Measurements from ENCODE around the gene PADI3.

The PADI3 gene

DNA sequence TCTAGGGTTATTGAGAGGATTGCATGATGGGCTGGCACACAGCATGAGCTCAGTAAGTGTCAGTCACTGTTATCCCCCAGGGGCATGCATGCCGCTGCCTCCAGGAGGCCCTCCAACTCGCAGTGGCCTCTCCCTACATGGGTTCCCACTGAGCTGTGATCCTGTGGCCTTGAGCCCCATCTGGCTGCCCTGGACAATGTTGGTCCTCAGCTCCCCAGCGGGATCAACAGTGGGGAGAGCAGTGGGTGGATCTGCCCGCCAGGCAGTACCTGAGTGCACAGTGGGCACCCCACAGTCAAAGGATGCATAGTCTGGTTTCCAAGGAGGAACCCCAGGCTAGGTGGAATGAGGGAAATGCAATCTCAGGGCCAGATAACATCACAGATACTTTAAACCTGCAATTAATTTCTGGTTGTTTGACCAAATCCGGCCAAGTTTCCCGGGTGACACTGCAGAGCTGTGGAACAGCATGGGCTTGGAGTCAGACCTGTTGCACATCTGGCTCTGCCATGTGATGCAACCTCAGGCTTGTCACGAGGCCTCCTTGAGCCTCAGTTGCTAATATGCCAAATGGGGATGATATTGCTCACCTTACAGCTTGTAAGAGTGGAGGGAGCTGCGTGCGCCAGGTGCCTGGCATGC is 9.3 kb downstream of the PADI3 start:
- no peak for DNase-seq (ENCODE audit: low read depth in 1 of 2, low spot score in 1 of 2)
- no peak overlapping the region for H3K27ac ChIP-seq (replicated peaks)
- TF ChIP-seq, protein P1, sequence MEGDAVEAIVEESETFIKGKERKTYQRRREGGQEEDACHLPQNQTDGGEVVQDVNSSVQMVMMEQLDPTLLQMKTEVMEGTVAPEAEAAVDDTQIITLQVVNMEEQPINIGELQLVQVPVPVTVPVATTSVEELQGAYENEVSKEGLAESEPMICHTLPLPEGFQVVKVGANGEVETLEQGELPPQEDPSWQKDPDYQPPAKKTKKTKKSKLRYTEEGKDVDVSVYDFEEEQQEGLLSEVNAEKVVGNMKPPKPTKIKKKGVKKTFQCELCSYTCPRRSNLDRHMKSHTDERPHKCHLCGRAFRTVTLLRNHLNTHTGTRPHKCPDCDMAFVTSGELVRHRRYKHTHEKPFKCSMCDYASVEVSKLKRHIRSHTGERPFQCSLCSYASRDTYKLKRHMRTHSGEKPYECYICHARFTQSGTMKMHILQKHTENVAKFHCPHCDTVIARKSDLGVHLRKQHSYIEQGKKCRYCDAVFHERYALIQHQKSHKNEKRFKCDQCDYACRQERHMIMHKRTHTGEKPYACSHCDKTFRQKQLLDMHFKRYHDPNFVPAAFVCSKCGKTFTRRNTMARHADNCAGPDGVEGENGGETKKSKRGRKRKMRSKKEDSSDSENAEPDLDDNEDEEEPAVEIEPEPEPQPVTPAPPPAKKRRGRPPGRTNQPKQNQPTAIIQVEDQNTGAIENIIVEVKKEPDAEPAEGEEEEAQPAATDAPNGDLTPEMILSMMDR (IDR thresholded peaks at IDR 0.05; ENCODE audit: insufficient read depth, low read length) = no peak
- TF ChIP-seq, protein P2, sequence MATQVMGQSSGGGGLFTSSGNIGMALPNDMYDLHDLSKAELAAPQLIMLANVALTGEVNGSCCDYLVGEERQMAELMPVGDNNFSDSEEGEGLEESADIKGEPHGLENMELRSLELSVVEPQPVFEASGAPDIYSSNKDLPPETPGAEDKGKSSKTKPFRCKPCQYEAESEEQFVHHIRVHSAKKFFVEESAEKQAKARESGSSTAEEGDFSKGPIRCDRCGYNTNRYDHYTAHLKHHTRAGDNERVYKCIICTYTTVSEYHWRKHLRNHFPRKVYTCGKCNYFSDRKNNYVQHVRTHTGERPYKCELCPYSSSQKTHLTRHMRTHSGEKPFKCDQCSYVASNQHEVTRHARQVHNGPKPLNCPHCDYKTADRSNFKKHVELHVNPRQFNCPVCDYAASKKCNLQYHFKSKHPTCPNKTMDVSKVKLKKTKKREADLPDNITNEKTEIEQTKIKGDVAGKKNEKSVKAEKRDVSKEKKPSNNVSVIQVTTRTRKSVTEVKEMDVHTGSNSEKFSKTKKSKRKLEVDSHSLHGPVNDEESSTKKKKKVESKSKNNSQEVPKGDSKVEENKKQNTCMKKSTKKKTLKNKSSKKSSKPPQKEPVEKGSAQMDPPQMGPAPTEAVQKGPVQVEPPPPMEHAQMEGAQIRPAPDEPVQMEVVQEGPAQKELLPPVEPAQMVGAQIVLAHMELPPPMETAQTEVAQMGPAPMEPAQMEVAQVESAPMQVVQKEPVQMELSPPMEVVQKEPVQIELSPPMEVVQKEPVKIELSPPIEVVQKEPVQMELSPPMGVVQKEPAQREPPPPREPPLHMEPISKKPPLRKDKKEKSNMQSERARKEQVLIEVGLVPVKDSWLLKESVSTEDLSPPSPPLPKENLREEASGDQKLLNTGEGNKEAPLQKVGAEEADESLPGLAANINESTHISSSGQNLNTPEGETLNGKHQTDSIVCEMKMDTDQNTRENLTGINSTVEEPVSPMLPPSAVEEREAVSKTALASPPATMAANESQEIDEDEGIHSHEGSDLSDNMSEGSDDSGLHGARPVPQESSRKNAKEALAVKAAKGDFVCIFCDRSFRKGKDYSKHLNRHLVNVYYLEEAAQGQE (IDR thresholded peaks at IDR 0.05; ENCODE audit: insufficient replicate concordance, low read depth) = no peak
- TF ChIP-seq SPI1 (IDR thresholded peaks at IDR 0.05; ENCODE audit: borderline replicate concordance, low read depth) (no peak), GABPA (IDR thresholded peaks at IDR 0.05; ENCODE audit: low read depth) (no peak), POLR2AphosphoS5 (IDR thresholded peaks at IDR 0.05; ENCODE audit: low read depth) (no peak)
- no peaks in the 10 kb centered on the region for H3K27me3 ChIP-seq (ENCODE audit: insufficient read depth, poor library complexity, severe bottlenecking)
- H3K4me3 ChIP-seq (replicated peaks; ENCODE audit: insufficient read depth, low read length) = no peak overlapping the region

DNA sequence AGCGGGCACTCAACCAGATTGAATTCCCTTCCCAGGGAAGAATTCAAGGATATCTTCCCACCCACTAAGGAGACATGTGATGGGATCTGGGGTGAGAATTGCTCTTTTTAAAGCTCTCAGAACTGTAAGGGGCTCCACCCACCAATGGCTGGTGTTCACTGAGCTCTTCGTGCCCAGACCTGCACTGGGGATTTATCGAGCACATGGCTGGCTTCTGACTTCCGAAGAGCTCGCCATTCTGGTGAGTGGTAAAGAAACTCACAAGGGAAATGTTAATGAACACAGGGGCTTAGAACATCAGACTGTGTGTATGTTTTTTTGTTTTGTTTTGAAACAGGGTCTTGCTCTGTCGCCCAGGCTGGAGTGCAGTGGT is 9.8 kb downstream of the PADI3 start:
- Histone ChIP-seq H3K4me3 (replicated peaks; ENCODE audit: insufficient read depth, low read length) (no peak overlapping the region), H3K27me3 (ENCODE audit: insufficient read depth, poor library complexity, severe bottlenecking) (no peaks in the 10 kb centered on the region), H3K27ac (replicated peaks) (no peak overlapping the region)
- TF ChIP-seq GABPA (IDR thresholded peaks at IDR 0.05; ENCODE audit: low read depth) (no peak), POLR2AphosphoS5 (IDR thresholded peaks at IDR 0.05; ENCODE audit: low read depth) (no peak), SPI1 (IDR thresholded peaks at IDR 0.05; ENCODE audit: borderline replicate concordance, low read depth) (no peak)
- TF ChIP-seq, protein P2 (IDR thresholded peaks at IDR 0.05; ENCODE audit: insufficient replicate concordance, low read depth) = no peak
- TF ChIP-seq, protein P1 (IDR thresholded peaks at IDR 0.05; ENCODE audit: insufficient read depth, low read length) = no peak
- no peak for DNase-seq (ENCODE audit: low read depth in 1 of 2, low spot score in 1 of 2)

DNA sequence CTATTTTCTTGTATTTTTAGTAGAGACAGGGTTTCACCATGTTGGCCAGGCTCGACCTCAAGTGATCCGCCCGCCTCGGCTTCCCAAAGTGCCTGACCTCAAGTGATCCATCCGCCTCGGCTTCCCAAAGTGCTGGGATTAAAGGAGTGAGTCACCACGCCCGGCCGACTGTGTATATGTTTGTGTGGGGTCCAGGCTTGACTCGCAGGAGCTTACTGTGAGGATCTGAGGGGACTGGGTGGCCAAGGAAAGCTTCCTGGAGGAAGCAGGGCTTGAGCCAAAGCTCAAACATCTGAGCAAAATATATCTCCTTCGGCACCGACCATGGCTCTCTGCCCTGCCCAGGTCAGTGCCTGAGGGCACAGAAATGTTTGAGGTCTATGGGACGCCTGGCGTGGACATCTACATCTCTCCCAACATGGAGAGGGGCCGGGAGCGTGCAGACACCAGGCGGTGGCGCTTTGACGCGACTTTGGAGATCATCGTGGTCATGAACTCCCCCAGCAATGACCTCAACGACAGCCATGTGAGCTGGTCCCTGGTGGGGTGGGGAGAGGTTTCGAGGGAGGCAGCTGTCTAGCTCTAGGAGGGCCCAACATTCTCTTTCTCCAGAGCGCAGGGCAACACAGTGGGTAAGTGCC is 10.5 kb downstream of the PADI3 start:
- Histone ChIP-seq H3K4me3 (replicated peaks; ENCODE audit: insufficient read depth, low read length) (no peak overlapping the region), H3K27ac (replicated peaks) (no peak overlapping the region), H3K27me3 (ENCODE audit: insufficient read depth, poor library complexity, severe bottlenecking) (no peaks in the 10 kb centered on the region)
- DNase-seq (ENCODE audit: low read depth in 1 of 2, low spot score in 1 of 2) = no peak
- TF ChIP-seq GABPA (IDR thresholded peaks at IDR 0.05; ENCODE audit: low read depth) (no peak), POLR2AphosphoS5 (IDR thresholded peaks at IDR 0.05; ENCODE audit: low read depth) (no peak), SPI1 (IDR thresholded peaks at IDR 0.05; ENCODE audit: borderline replicate concordance, low read depth) (no peak)
- TF ChIP-seq, protein P2 (IDR thresholded peaks at IDR 0.05; ENCODE audit: insufficient replicate concordance, low read depth) = no peak
- TF ChIP-seq, protein P1 (IDR thresholded peaks at IDR 0.05; ENCODE audit: insufficient read depth, low read length) = no peak
